NK-92 treated with Interleukin-12 subunit alpha and Interleukin-12 subunit beta, amount 100 ng/mL, for 24 hours (cell line): Measurements from ENCODE around the gene PNPLA3.

Experiments
- DNase-seq: peaks from one replicate; lab custom pipeline; 2025; lab: John Stamatoyannopoulos, UW

Gene PNPLA3

DNA sequence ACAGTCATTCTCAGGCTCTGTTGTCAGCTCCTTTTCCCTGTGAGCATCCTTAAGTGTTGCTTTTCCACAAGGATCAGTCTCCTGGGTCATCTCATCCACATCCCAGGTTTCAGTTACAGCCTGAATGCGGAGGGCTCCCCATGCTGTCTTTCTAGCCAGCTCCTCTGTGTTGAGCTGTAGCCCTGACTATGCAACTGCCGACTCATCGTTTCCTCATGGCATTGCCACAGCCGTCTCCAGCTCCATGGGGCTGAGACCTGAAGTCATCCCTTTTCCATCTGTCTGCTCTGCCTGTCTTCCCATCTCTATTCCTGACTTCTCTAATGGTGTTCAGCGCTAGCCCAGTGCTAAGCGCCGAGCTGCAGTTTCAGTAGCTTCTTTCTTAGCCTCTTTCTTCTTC, 43.5 kb downstream of the PNPLA3 start:
- no peak for DNase-seq

DNA sequence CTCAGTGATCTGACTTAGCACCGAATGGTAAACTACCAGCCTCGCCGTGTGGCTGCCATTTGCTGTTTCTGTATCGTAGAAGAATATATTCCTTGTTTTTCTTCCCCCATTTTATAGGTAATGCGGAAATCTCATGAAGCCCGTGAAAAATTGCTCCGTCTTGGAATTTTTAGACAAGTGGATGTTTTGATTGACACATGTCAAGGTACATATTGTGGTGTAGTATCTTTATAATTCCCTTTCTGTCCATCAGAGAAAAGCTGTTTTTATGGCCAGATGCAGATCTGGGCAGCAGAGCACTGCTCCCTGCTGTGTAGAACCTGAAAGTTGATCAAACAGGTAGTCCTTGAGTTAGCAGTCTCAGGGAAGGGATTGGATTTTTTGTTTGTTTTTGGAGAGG, 45.0 kb downstream of the PNPLA3 start:
- DNase-seq: no peak

DNA sequence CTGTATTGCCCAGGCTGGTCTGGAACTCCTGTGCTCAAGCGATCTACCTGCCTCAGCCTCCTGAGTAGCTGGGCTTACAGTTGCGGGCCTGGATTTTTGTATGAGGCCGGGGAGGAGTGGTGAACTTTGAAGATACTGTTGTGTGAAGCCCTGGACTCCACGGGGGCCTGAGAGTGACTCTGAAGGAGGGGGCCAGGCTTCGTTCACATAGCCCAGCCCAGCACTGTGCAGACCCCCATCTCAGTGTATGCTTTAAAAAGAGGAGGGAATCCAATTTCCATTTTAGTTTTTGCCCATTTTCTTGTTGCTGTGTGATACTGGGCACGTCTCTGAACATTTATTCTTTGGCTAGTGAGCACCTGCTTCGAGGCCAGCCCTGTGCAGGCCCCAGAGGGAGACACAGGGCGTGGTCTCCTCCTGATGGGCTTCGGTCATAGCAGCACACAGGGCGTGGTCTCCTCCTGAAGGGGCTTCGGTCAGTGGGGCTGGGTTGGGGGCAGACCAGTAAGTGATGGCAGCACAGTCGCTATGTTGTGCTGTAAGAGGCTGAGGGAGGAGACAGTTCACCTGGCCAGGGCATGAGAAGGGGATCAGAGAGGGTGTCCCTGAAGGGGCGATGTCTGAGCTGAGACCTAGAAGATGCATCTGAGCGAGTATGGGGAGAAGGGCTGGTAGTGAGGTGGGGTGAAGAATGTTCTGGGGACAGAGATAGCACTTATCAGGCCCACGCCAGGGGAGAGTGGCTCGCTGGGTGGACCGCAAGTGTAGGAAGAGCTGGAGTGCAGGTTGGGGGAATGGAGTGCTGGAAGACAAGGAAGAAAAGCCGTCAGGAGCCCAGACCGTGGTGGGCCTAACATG, 45.6 kb downstream of the PNPLA3 start:
- no peak for DNase-seq

DNA sequence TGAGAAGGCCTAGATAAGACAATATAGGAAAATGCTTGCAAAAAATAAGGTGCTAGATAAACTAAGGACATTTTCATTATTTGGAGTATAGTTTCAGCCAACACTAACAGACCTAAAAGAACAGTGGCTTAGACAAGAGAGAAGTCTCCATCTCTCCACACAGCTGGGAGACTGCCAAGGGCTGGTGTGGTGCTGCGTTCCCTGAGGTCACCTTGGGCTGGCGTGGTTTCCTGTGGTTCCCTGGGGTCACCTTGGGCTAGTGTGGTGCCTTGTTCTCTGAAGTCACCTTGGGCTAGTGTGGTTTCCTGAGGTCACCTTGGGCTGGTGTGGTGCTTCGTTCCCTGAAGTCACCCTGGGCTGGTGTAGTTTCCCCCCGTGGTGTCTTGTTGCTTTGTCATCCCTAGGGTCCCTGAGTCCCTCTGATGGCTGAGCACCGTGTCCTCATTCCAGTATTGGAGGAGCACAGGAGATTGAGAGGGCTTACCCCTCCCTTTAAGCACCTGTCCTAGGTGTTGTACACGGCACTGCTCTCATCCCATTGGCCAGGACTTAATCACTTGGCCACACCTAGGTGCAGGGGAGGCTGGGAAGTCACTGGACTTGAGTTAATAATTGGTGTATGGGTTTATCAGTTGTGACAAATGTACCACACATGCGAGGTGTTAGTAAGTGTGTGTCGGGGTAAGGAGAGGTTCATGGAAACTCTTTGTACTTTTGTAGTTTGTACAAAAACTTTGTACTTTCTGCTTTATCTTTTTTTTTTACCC, 46.6 kb downstream of the PNPLA3 start:
- no peak for DNase-seq

DNA sequence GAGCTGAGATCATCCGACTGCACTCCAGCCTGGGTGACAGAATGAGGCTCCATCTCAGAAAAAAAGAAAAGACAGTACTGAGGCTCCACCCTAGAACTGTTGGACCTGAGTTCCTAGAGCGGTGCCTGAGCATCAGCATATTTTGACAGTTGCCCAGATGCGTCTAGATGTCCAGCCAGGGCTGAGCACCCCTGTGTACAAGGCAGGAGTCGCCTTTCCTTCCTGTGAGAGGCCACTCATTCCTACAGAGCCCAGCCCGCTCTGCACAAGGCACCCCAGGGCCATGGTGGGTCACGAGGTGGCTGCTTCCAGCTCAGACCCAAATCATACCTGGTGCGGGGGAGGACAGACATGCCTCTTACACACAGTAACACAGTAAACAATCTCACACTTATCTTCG, 47.5 kb downstream of the PNPLA3 start:
- no peak for DNase-seq

DNA sequence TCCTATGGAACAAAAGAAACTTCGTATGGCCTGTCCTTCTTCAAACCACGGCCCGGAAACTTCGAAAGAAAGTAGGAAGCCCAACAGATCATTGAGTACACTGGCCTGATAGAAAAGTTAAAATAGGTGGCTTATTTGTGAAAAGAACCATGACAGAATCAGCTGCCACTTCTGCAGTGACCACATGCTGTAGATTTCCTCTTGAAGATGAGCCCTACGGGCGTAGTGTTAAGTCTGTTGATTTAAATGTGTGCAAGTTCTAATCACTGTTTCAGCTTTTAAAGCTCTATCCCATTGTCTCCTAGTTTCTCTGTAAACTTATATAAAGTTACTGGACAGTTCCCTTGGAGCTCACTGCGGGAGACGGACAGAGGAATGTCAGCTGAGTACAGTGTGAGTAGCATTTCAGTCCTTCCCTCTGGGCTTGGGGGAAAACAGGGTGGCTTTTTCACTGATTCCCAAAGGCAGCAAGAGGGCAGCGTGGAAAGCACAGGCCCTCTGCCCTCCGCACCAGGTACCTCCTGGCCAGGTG, 49.4 kb downstream of the PNPLA3 start:
- no peak for DNase-seq

DNA sequence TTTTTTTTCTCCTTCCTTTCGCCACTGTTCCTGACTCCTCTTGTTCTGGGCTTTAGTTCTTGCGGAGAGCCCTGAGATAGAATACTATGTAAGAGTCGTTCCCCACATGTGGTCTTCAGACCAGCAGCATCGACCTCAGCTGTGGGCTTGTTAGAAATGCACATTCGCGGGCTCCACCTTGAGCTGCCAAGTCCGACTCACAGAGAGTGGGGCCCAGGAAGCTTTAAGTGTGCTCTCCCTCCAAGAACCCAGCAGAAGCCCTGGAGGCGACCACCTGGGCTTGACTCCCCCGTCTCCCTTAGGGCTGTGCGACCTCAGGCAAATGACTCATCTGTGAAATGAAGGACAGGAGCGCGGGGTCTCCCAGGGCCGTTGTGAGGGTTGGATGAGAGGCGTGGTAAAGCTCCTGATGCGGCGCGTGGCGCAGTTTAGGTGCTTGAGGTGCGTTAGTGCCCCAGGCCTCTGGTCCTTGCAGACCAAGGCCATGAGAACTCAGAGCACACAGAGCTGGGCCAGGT, 50.5 kb downstream of the PNPLA3 start:
- no peak for DNase-seq

DNA sequence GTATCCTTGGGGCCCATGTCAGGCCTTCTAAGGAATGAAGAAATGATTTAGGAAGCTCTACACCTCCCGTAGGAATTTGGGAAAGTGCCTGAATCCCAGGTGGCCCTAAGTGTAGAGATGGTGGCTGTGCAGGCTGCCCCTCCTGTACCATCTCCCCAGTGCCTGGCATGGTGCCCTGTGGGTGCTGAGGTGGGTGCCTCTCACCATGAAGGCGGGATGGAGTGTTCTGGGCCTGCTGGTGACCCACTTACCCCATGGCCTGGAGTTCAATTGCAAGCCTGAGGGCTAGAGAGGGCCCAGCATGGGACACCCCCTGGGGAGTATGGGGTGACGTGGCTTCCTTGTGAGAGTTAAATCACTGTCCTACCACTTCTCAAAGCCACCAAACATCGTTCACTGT, 51.4 kb downstream of the PNPLA3 start:
- no peak for DNase-seq

DNA sequence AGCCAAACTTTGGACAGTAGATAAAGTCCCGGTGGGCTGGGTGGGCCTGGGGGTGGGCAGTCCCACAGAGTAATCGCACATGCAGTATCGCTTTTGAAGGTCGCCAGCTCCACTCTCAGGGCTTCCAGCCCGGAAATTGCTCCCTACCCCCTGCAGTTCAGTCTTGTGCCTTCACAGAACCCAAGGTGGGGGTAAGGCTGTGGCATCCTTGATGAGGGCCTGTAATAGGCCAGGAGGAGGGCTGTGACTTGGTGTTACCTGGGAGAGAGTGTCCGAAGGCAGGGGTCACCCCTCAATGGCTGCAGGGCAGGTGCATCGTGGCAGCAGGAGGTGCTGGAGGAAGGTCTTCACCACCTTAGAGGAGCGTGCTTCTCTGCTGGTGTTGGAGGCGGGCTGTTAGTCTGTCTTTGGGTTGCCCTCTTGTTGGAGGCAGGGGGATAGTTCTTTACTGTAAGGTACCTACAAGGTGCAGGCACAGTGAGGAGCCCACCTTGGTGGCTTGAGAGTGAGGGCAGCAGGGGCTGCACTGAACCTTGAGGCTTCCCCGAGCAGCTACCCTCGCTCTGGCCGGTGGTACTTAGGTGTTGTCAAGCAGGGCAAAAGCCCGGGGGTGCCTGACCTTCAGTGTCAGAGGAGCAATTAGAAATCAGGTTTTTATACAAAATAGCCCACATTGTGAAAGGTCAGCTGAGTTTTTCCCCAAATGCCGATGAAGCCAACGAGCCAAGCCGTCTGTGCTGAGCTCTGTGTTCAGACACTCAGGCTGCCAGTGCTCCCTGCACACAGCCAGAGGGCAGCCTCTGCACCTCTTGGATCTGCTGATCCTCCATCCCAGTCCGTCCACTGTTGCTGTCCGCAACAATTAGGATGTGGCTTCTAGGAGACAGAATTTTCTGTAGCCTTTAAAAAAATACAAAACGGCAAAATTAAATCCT, 53.5 kb downstream of the PNPLA3 start:
- DNase-seq: no peak

DNA sequence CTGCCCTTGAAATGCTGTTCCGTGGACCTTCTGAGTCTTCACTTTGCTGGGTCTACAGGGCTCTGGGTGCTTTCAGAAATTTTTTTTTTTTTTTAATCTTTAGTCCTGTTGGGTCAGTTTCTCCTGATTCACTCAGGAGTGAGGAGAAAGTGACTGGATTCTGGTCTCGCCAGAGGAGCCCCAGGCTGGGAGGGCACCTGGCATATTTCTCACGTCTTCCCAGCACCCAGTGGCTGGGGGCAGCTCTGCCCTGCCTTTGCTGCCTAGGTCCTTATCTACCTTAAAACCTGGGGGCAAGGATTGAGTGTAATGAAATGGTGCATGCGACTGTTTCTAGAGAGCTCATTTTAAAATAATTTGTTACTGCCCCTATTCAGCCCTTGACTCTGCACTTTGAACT, 55.0 kb downstream of the PNPLA3 start:
- no peak for DNase-seq

DNA sequence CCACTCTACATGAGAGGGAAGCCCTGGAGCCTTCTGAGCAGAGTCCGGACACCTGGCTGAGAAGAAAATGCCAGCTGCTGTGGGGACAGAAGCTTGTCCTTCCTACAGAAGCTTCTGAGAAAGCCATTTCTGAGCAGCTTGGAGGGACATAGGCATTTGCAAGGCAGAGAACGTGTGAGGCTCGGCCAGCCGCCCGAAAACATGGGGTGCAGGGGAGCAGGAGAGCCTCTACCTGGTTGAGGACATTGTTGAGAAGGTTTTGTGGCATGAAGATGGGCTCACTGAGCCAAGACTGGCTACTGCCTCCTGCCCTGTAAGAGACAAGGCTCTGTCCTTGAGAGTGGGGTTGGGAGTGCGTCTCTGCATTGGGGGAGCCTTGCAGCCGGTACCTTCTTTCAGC, 57.0 kb downstream of the PNPLA3 start:
- DNase-seq: no peak

DNA sequence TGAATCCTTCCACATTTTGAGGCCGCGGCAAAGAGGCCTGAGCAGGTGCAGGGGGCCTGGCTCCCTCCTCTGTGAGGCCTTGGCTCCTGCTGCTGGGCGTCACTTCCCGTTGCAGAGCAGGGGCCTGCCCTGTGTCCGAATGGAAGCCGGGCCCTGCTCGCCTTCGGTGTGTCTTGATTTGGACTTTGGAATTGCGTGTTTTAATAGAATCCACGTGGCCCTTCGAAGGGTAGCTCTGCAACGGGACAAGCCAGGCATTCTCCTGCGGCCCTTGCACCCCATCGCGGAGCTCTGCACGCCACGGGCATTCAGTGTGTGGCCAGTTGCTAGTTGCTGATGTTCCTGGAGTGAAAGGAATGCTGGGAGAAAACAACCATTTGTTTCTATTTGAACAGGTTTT, 57.4 kb downstream of the PNPLA3 start:
- no peak for DNase-seq

DNA sequence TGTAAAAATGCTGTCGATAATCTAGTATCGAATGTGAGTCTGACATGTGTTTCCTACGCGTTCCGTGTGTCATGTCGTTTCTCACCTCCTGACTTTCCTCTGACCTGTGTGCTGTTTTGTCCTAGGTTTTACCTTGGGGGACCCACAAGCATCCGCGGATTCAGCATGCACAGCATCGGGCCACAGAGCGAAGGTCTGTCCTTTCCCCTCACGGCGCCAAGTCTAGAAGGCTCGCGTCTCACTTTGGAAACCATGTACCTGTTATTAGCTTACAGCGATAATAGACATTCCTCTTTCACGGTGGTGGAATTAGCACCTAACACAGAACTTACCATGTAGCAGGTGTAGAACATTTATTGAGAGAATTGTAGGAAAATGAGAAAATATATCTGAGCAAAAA, 60.2 kb downstream of the PNPLA3 start:
- DNase-seq: no peak

DNA sequence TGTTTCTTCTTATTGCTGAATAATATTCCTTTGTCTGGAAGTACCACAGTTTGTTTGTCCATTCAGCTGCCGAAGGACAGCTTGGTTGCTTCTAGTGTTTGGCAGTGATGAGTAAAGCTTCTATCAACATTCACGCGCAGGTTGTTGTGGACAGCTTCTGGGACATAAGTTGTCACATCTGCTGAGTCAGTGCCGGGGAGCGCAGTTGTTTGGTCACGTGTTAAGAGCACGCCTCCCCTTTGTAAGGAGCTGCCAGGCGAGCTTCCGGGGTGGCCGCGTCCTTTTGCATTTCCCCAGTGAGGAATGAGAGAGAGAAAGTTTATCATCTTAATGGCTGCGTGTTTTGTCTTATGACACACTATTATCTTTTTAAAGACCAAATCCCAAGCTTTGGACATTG, 61.9 kb downstream of the PNPLA3 start:
- DNase-seq: no peak

DNA sequence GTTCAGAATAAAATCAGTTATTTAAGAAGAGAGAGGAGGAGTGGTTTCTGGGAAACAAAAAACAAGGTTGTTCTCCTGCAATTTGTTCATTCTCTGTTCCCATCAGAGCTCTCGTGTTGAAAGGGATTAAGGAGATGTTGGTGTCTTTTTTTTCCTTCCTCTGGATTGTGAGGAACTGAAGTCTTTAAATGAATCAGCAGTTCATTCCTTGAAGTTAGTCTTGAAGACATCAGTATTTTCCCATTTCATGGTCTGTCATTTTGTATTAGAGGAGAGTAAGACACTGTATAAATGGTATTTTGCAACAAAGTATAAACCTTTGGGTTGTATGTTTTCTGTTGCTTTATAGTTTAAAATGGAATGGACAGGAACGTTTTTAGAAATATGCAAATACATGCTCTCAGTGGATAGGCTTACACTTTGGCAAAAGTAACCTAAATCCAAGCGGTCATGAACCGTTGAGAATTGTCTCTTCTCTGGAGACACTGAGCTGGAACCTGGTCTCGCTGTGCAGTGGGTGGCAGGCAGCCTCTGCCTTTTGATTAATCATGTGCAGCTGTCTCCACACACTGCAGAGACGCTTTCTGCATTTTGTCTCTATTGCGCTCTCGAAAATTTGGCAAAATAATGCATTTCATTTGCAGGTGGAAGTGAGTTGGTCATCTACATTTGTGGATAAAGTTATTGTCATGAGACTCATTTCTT, 64.7 kb downstream of the PNPLA3 start:
- DNase-seq: no peak

DNA sequence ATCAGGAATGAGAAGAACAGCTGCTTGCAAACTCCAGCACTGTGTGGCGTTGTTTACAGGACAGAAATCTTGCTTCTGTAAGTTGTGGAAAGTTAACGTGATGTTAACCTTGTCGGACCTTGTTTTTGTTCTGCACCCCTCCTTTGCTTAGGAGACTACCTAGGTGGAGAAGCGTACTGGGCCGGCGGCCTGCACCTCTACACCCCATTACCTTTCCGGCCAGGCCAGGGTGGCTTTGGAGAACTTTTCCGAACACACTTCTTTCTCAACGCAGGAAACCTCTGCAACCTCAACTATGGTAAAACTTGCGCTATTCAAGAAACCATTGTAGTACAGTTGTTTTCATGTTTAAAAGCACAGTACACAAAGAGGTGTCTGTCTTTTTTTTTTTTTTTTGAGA, 65.4 kb downstream of the PNPLA3 start:
- DNase-seq: no peak

DNA sequence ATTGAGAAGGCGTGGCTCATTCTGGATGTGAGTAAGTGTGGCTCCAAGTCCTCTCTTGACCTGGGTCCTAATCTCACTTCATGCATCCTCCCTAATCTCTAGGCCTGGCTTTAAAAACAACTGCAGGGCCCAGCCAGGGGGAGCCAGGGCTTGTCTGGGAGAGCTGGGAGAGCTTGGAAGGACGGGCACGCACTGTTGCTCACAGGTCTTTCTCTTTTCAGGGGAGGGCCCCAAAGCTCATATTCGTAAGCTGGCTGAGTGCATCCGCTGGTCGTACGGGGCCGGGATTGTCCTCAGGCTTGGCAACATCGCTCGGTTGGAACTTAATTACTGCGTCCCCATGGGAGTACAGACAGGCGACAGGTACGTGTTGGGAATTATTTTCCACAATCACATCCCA, 66.4 kb downstream of the PNPLA3 start:
- no peak for DNase-seq

DNA sequence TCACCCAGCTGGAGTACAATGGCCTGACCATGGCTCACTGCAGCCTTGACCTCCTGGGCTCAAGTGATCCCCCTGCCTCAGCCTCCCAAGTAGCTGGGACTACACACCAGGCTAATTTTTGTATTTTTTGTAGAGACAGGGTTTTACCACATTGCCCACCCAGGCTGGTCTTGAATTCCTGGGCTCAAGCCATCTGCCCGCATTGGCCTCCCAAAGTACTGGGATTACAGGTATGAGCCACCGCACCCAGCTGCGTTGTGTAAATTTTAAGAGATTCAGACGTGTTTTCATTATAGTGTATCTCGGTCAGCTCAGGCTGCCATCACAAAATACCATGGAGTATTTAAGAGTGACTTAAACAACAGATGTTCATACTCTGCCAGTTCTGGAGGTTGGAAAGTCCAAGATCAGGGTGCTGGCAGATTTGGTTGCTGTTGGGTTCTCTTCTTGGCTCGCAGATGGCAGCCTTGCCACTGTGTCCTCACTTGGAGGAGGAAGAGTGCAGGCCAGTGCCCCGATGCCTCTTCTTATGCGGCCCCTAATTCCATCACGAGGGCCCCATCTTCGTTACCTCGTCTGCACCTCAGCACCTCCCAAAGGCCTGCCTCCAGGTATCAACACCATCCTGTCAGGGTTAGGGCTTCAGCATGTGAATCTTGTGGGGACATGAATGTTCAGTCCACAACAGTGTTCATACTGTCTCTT, 67.9 kb downstream of the PNPLA3 start:
- no peak for DNase-seq

DNA sequence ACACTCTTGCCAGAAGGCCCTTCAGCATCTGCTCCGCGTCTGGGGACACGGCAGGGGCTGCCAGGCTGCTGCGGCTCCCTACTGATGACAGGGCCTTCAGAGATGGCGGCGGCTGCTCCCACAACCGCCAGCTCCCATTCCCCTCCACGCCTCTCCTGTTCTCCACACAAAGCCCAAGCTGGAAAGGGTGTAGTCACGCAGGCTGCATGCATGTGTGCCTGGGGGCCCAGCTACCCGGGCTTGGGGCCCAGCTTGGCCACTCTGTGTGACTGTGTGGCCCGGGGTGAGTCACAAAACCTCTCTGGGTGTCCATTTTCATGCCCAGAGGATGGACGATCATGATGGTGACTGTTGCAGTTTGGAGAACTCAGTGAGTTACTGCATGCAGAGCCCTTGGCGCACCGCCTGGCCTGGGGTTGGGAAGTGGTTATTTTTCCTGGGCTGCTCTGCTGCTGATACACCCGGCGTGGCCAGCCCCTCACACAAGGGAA, 68.8 kb downstream of the PNPLA3 start:
- DNase-seq: no peak

DNA sequence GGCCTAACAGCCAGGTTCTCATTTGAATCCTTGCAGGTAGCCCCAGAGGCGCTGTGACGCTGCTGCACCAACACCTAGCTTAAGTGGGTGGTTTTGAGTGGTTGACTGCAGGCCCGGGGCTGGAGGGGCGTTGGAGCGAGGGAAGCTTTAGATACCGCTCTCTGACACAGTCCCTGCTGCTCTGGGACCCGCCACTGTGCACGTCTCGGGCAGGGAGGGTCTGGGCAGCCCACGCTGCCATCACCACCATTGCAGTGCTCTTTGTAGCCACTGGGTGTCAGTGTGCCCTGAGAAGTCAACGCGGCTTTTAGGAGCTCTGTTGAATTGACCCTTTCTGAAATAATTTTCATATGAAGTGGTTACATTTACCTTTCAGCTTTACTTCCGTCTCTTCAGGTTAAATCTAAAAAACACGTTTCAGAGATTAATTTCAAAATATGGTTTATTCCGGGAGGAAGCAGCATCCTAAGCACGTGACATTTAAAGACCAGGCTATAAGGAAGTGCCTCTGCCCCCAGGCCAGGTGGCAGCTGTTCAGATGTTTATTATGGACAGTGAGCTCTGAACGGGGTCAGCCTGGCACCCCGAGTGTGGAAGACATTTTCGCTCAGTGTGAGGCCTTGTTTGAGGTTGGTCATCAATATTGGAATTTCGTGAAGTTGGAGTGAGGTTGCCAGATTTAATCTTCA, 69.6 kb downstream of the PNPLA3 start:
- DNase-seq: no peak
